CD14-positive monocyte (primary cell): ENCODE results near the gene EXOC3L4. TPM values are rescaled to one million over a fixed set of nuclear protein-coding genes. Genes with fewer than 3 reads are reported as not detected.

Experiments
- DNase-seq, 3 donors: peaks; one replicate each; pipeline ENCODE4 v3.0.0-alpha.2; 2011 to 2022
- H2AFZ ChIP-seq: 2 replicates; pipeline ENCODE4 v1.6.0; 2012; ENCODE audit warnings: mild to moderate bottlenecking, low read depth, low read length, inconsistent platforms; ENCODE audit not compliant: insufficient read depth, poor library complexity, severe bottlenecking
- H3K27ac ChIP-seq, 2 donors: 1 replicate in 1 of 2; 2 replicates in 1 of 2; pipeline ENCODE4 v1.5.1; 2012 to 2013; ENCODE audit warnings: low read length in 2 of 2, control low read depth in 1 of 2, inconsistent platforms in 1 of 2, low read depth in 1 of 2, mild to moderate bottlenecking in 1 of 2
- H3K27me3 ChIP-seq, 2 donors: one replicate each; pipeline versions ENCODE4 v1.6.0 to v1.6.1; 2011 to 2013; ENCODE audit warnings: low read length in 2 of 2; ENCODE audit not compliant: control insufficient read depth in 2 of 2, insufficient read depth in 2 of 2
- H3K36me3 ChIP-seq, 2 donors: replicated peaks in 1 of 2; 1 replicate in 1 of 2; 2 replicates in 1 of 2; pipeline versions ENCODE4 v1.5.1 to v1.6.1; 2012 to 2013; ENCODE audit warnings: low read length in 2 of 2, control low read depth in 1 of 2, inconsistent platforms in 1 of 2, mild to moderate bottlenecking in 1 of 2; ENCODE audit not compliant: insufficient read depth in 2 of 2, control insufficient read depth in 1 of 2
- H3K4me1 ChIP-seq, 2 donors: 1 replicate in 1 of 2; 2 replicates in 1 of 2; pipeline versions ENCODE4 v1.5.1 to v1.6.1; 2012 to 2013; ENCODE audit warnings: low read length in 2 of 2, control low read depth in 1 of 2, inconsistent platforms in 1 of 2, mild to moderate bottlenecking in 1 of 2, moderate library complexity in 1 of 2; ENCODE audit not compliant: insufficient read depth in 2 of 2, control insufficient read depth in 1 of 2
- H3K4me2 ChIP-seq: replicated peaks from 2 replicates; pipeline ENCODE3; 2012; ENCODE audit warnings: low read length, moderate library complexity, mild to moderate bottlenecking; ENCODE audit not compliant: poor library complexity, severe bottlenecking; ENCODE audit errors: extremely low read depth
- H3K4me3 ChIP-seq, 3 experiments: fragments of 200-600 bp in 1 of 3; sonication (generic) in 1 of 3; replicated peaks in 1 of 3; 1 replicate in 2 of 3; 2 replicates in 1 of 3; pipeline ENCODE4 v1.5.1; 2011 to 2013; ENCODE audit warnings: low read length in 3 of 3, mild to moderate bottlenecking in 3 of 3, control low read depth in 2 of 3, low read depth in 2 of 3, inconsistent platforms in 1 of 3, moderate library complexity in 1 of 3
- H3K79me2 ChIP-seq: 2 replicates; pipeline ENCODE4 v1.6.0; 2012; ENCODE audit warnings: mild to moderate bottlenecking, control low read depth, inconsistent platforms, low read length, moderate library complexity; ENCODE audit not compliant: insufficient read depth
- H3K9ac ChIP-seq: 2 replicates; pipeline ENCODE4 v1.6.0; 2017; ENCODE audit warnings: low read length, mild to moderate bottlenecking; ENCODE audit not compliant: insufficient read depth, poor library complexity, severe bottlenecking
- H3K9me3 ChIP-seq, 2 donors: replicated peaks in 1 of 2; 1 replicate in 1 of 2; 2 replicates in 1 of 2; pipeline versions ENCODE4 v1.5.1 to v1.6.1; 2012 to 2013; ENCODE audit warnings: low read length in 2 of 2, control low read depth in 1 of 2; ENCODE audit not compliant: control insufficient read depth in 1 of 2, insufficient read depth in 1 of 2
- H4K20me1 ChIP-seq: 2 replicates; pipeline ENCODE4 v1.6.0; 2012; ENCODE audit warnings: mild to moderate bottlenecking, low read length, control low read depth, moderate library complexity; ENCODE audit not compliant: insufficient read depth
- H3K27ac Mint-ChIP-seq, 7 donors: one replicate each; pipeline ENCODE4 v1.8.0; 2020; ENCODE audit warnings: mild to moderate bottlenecking in 7 of 7, mixed read lengths in 7 of 7, moderate library complexity in 6 of 7, inconsistent platforms in 2 of 7
- H3K27me3 Mint-ChIP-seq, 3 donors: one replicate each; pipeline ENCODE4 v1.8.0; 2021 to 2022; ENCODE audit warnings: low read depth in 3 of 3, mild to moderate bottlenecking in 3 of 3, mixed read lengths in 3 of 3, moderate library complexity in 3 of 3, inconsistent platforms in 1 of 3
- H3K36me3 Mint-ChIP-seq, 2 donors: one replicate each; pipeline ENCODE4 v1.8.0; 2020; ENCODE audit warnings: mixed read lengths in 2 of 2, inconsistent platforms in 1 of 2, mild to moderate bottlenecking in 1 of 2
- H3K4me1 Mint-ChIP-seq: one replicate; pipeline ENCODE4 v1.8.0; 2020; ENCODE audit warnings: mild to moderate bottlenecking, mixed read lengths
- H3K4me3 Mint-ChIP-seq, 2 donors: one replicate each; pipeline ENCODE4 v1.8.0; 2020; ENCODE audit warnings: mild to moderate bottlenecking in 2 of 2, mixed read lengths in 2 of 2, moderate library complexity in 1 of 2
- H3K9me3 Mint-ChIP-seq, 7 donors: one replicate each; pipeline ENCODE4 v1.8.0; 2020 to 2022; ENCODE audit warnings: mixed read lengths in 7 of 7, mild to moderate bottlenecking in 6 of 7, moderate library complexity in 6 of 7, inconsistent platforms in 2 of 7
- CTCF ChIP-seq: fragments of 200-600 bp; IDR thresholded peaks from one replicate; pipeline ENCODE4 v1.8.0; 2022; ENCODE audit warnings: antibody characterized with exemption, mild to moderate bottlenecking
- WGBS: methylation state at CpG from one replicate; pipeline ENCODE4 v1.1.5; 2013; ENCODE audit warnings: missing lambda C conversion rate; ENCODE audit not compliant: insufficient coverage; 5-methylcytosine and 5-hydroxymethylcytosine counted together
- intact Hi-C, 2 donors: fragments of 100-400 bp; cut with micrococcal nuclease; formaldehyde crosslinking; loops; one replicate each; pipeline versions ENCODE4 v1.15.0 to v1.15.1; 2023
- polyA plus RNA-seq, 3 donors: library from polyadenylated mRNA; depleted of rRNA in 1 of 3; unstranded in 2 of 3; stranded (reverse) in 1 of 3; fragments of 300-500 nt in 2 of 3; fragments of >200 nt in 1 of 3; fragmentation: Illumina TruSeq in 2 of 3; gene quantifications; 1 replicate in 2 of 3; 2 replicates in 1 of 3; pipeline ENCODE4 v1.2.3, GENCODE V29; 2012 to 2021

EXOC3L4 gene
- polyA plus RNA-seq, 3 donors: 0.17 TPM; not detected in 2

- Mint-ChIP-seq H3K27me3 (peaks cover 7 to 45% (median 27%) of the 10 kb centered on the region in 3 donors), H3K36me3 (no peaks in the 10 kb centered on the region), H3K4me1 (peaks cover 5% of the 10 kb centered on the region), H3K4me3 (no peak overlapping the region), H3K27ac (no peak overlapping the region), H3K9me3 (peaks cover 0 to 3% (median 0%) of the 10 kb centered on the region in 7 donors)
- TF ChIP-seq CTCF: no peak
- DNase-seq: peak in 1 of 3 donors; percentile 4
- Histone ChIP-seq H3K4me2 (no peak overlapping the region), H3K9me3 (no peaks in the 10 kb centered on the region), H3K27ac (no peak overlapping the region), H2AFZ (no peak overlapping the region), H3K4me3 (no peak overlapping the region), H3K79me2 (no peaks in the 10 kb centered on the region), H4K20me1 (no peaks in the 10 kb centered on the region), H3K36me3 (no peaks in the 10 kb centered on the region), H3K4me1 (peaks cover 9 to 12% of the 10 kb centered on the region in 2 donors), H3K9ac (no peak overlapping the region), H3K27me3 (peaks cover 0 to 21% of the 10 kb centered on the region in 2 donors)
- WGBS: 81% methylated on average over 24 of the region's 32 CpGs
- intact Hi-C loops: loop anchor here in 1 of 2 donors (10.0 kb wide), 1 partner anchor 113 kb away; no protein-coding TSS in a partner anchor
Observed at GRCh38 chr14:103071544-103072251, 22.8 kb upstream of the EXOC3L4 start.

GRCh38 chr14:103072595-103073366, 21.7 kb upstream of the EXOC3L4 start:
- H3K9me3 Mint-ChIP-seq: peaks cover 0 to 3% (median 0%) of the 10 kb centered on the region in 7 donors
- no peak overlapping the region for H2AFZ ChIP-seq

More at GRCh38 chr14:103072595-103073366, 21.7 kb upstream of the EXOC3L4 start:
- Mint-ChIP-seq H3K36me3 (no peaks in the 10 kb centered on the region), H3K4me3 (no peak overlapping the region), H3K27ac (no peak overlapping the region), H3K4me1 (no peaks in the 10 kb centered on the region), H3K27me3 (peaks cover 7 to 43% (median 22%) of the 10 kb centered on the region in 3 donors)
- Histone ChIP-seq H3K4me3 (no peak overlapping the region), H3K4me2 (no peak overlapping the region), H3K27me3 (peaks cover 0 to 21% of the 10 kb centered on the region in 2 donors), H3K79me2 (no peaks in the 10 kb centered on the region), H3K4me1 (peaks cover 9 to 13% of the 10 kb centered on the region in 2 donors), H3K27ac (no peak overlapping the region), H3K9me3 (no peaks in the 10 kb centered on the region), H3K36me3 (no peaks in the 10 kb centered on the region), H3K9ac (no peak overlapping the region), H4K20me1 (no peaks in the 10 kb centered on the region)
- 92% methylated on average over 17 of the region's 21 CpGs for WGBS
- DNase-seq: peak in 1 of 3 donors; percentile 4
- TF ChIP-seq CTCF: no peak
- intact Hi-C loops: loop anchor here in 1 of 2 donors (10.0 kb wide), 1 partner anchor 112 kb away; no protein-coding TSS in a partner anchor
